HL-60 (cell line): ENCODE data around the gene SCGB3A1.

ENCODE experiments used
- CTCF ChIP-seq: IDR thresholded peaks from one replicate; pipeline ENCODE4 v1.5.1; 2011; ENCODE audit warnings: low read length, control low read depth, inconsistent platforms; ENCODE audit not compliant: insufficient read depth
- GABPA ChIP-seq: IDR thresholded peaks from 2 replicates; pipeline ENCODE4 v1.6.1; 2012; ENCODE audit warnings: low read depth
- POLR2AphosphoS5 ChIP-seq: IDR thresholded peaks from 2 replicates; pipeline ENCODE4 v1.6.1; 2012; ENCODE audit warnings: low read depth
- SPI1 ChIP-seq: IDR thresholded peaks from 2 replicates; pipeline ENCODE4 v1.6.1; 2012; ENCODE audit warnings: low read depth, mild to moderate bottlenecking, borderline replicate concordance
- TF ChIP-seq, protein P1 (sequence below): IDR thresholded peaks from 2 replicates; pipeline ENCODE4 v1.6.1; 2012; ENCODE audit warnings: low read depth; ENCODE audit not compliant: insufficient replicate concordance

- no peak for TF ChIP-seq CTCF
- TF ChIP-seq POLR2AphosphoS5: no peak
- TF ChIP-seq GABPA: no peak
- TF ChIP-seq, protein P1, sequence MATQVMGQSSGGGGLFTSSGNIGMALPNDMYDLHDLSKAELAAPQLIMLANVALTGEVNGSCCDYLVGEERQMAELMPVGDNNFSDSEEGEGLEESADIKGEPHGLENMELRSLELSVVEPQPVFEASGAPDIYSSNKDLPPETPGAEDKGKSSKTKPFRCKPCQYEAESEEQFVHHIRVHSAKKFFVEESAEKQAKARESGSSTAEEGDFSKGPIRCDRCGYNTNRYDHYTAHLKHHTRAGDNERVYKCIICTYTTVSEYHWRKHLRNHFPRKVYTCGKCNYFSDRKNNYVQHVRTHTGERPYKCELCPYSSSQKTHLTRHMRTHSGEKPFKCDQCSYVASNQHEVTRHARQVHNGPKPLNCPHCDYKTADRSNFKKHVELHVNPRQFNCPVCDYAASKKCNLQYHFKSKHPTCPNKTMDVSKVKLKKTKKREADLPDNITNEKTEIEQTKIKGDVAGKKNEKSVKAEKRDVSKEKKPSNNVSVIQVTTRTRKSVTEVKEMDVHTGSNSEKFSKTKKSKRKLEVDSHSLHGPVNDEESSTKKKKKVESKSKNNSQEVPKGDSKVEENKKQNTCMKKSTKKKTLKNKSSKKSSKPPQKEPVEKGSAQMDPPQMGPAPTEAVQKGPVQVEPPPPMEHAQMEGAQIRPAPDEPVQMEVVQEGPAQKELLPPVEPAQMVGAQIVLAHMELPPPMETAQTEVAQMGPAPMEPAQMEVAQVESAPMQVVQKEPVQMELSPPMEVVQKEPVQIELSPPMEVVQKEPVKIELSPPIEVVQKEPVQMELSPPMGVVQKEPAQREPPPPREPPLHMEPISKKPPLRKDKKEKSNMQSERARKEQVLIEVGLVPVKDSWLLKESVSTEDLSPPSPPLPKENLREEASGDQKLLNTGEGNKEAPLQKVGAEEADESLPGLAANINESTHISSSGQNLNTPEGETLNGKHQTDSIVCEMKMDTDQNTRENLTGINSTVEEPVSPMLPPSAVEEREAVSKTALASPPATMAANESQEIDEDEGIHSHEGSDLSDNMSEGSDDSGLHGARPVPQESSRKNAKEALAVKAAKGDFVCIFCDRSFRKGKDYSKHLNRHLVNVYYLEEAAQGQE: no peak
- TF ChIP-seq SPI1: no peak
Measured at GRCh38 chr5:180594311-180595045, 3.2 kb upstream of the SCGB3A1 start.
